Transverse colon (tissue), 4 donors: ENCODE measurements around the gene MDFI. TPM values are rescaled to one million over a fixed set of nuclear protein-coding genes. Genes with fewer than 3 reads are reported as not detected.

Source experiments
- DNase-seq: peaks from one replicate; pipeline ENCODE4 v3.0.0-alpha.2; 2019
- H3K27ac ChIP-seq, 4 donors: fragments of 200-600 bp; sonication (generic); 2 replicates each; pipeline ENCODE4 v1.5.1; 2016 to 2018; ENCODE audit warnings: inconsistent platforms in 4 of 4
- H3K27me3 ChIP-seq: fragments of 200-600 bp; sonication (generic); 2 replicates; pipeline ENCODE4 v1.5.1; 2017; ENCODE audit warnings: inconsistent platforms
- H3K36me3 ChIP-seq, 4 donors: fragments of 200-600 bp; sonication (generic); 2 replicates each; pipeline ENCODE4 v1.5.1; 2017 to 2019; ENCODE audit warnings: inconsistent platforms in 4 of 4
- H3K4me1 ChIP-seq, 4 donors: fragments of 200-600 bp; sonication (generic); 2 replicates each; pipeline ENCODE4 v1.5.1; 2017 to 2020; ENCODE audit warnings: inconsistent platforms in 4 of 4
- H3K4me3 ChIP-seq, 4 donors: fragments of 200-600 bp; sonication (generic); 1 replicate in 1 of 4; 2 replicates in 3 of 4; pipeline versions ENCODE4 v1.5.1 to v1.6.1; 2017 to 2019; ENCODE audit warnings: inconsistent platforms in 4 of 4
- H3K9me3 ChIP-seq, 2 donors: fragments of 200-600 bp; sonication (generic); 2 replicates each; pipeline ENCODE4 v1.5.1; 2017 to 2019; ENCODE audit warnings: inconsistent platforms in 2 of 2
- CTCF ChIP-seq, 5 experiments: fragments of 200-600 bp in 3 of 5; fragments of 450-650 bp in 2 of 5; sonication (generic) in 3 of 5; IDR thresholded peaks; 1 replicate in 2 of 5; 2 replicates in 3 of 5; pipeline ENCODE4 v1.5.1; 2016 to 2017; ENCODE audit warnings: antibody characterized with exemption in 5 of 5, inconsistent platforms in 3 of 5, mild to moderate bottlenecking in 2 of 5, moderate library complexity in 1 of 5
- EP300 ChIP-seq: sonication (generic); formaldehyde crosslinking; IDR thresholded peaks from one replicate; pipeline ENCODE4 v1.6.1; 2017; ENCODE audit warnings: antibody characterized with exemption, low read depth
- POLR2A ChIP-seq: fragments of 450-650 bp; IDR thresholded peaks from one replicate; pipeline ENCODE4 v1.6.1; 2016; ENCODE audit warnings: antibody characterized with exemption, mild to moderate bottlenecking, moderate library complexity
- POLR2AphosphoS5 ChIP-seq, 3 donors: sonication (generic); formaldehyde crosslinking; IDR thresholded peaks; one replicate each; pipeline ENCODE4 v1.6.1; 2016; ENCODE audit warnings: antibody characterized with exemption in 3 of 3
- WGBS, 2 donors: methylation state at CpG; one replicate each; pipeline ENCODE4 v1.1.5; 2018; ENCODE audit warnings: low coverage in 1 of 2; 5-methylcytosine and 5-hydroxymethylcytosine counted together
- in situ Hi-C, 4 donors: fragments of 200-750 bp; cut with MboI; loops; one replicate each; pipeline versions ENCODE4 v1.15.0 to v1.15.1; 2017; ENCODE audit warnings: low sequenced_read_pairs in 3 of 4, low pct_ligation_motif_present in 1 of 4, low pct_unique_long_range_greater_than_20kb in 1 of 4
- intact Hi-C: fragments of 100-400 bp; cut with DNase I; formaldehyde crosslinking; loops from one replicate; pipeline ENCODE4 v1.15.1; 2023; ENCODE audit warnings: low total_unique reads
- total RNA-seq, 4 donors: library from RNA; depleted of rRNA; stranded (reverse); fragments of >200 nt; gene quantifications; one replicate each; pipeline ENCODE4 v1.1.0, GENCODE V29; 2016

The MDFI gene
- total RNA-seq, 4 donors from 2014 or later: 2.1 to 2.2 TPM; not detected in 2

GRCh38 chr6:41645007-41645618, 6.8 kb downstream of the MDFI start:
- H3K9me3 ChIP-seq: no peaks in the 10 kb centered on the region
- in situ Hi-C loops: no loop called here
- H3K36me3 ChIP-seq: no peaks in the 10 kb centered on the region
- no peak overlapping the region for H3K4me3 ChIP-seq
- intact Hi-C loops: no loop called here
- no peak overlapping the region for H3K27ac ChIP-seq
- peaks cover 13% of the 10 kb centered on the region for H3K27me3 ChIP-seq
- DNase-seq: no peak
- 77 to 83% methylated on average over 9 to 12 of the region's 12 CpGs for WGBS, 2 donors
- no peak for TF ChIP-seq CTCF (IDR thresholded peaks at IDR 0.05)
- no peak for TF ChIP-seq POLR2A
- H3K4me1 ChIP-seq: no peaks in the 10 kb centered on the region

DNA sequence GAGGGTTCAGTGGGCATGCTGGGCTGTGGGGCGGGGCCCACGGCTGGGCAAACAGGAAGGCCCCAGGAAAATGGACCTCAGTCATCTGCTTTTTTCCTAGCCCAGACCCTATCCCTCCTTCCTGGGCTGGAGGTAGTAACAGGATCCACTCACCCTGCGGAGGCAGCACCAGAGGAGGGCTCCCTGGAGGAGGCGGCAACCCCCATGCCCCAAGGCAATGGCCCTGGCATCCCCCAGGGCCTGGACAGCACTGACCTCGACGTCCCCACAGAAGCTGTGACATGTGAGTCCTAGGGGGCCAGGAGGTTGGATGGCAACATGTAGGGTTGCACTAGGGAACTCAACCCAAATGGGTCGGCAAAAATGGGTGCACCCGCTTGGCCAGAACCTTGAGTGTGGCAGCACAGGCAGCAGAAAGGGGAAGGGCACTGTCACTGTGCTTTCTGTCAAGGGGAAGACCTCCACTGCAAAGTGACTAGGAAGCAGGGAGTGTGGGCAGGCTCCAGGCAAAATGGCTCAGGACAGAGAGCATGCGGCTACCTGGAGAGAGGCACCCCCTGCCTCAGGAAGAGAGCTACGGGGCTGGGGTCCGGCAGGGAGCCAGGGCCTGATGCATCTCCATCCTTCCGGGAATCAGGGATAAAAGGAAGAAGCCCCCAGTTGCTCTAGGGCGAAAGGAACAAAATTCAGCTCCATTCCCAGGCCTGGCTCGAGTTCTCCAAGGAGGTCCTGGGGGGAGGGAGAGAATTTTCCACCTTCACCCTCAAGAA, 7.9 kb downstream of the MDFI start:
- no peak for DNase-seq
- TF ChIP-seq POLR2A (no peak), CTCF (IDR thresholded peaks at IDR 0.05) (no peak), POLR2AphosphoS5 (IDR thresholded peaks at IDR 0.05) (no peak), EP300 (no peak)
- intact Hi-C loops: no loop called here

GRCh38 chr6:41647061-41647511, 8.8 kb downstream of the MDFI start:
- intact Hi-C loops (no loop called here), in situ Hi-C loops (no loop called here)
- Histone ChIP-seq H3K36me3 (no peaks in the 10 kb centered on the region), H3K4me3 (no peak overlapping the region), H3K27me3 (peaks cover 6% of the 10 kb centered on the region), H3K9me3 (no peaks in the 10 kb centered on the region), H3K27ac (no peak overlapping the region), H3K4me1 (no peaks in the 10 kb centered on the region)
- TF ChIP-seq POLR2A (no peak), EP300 (no peak), POLR2AphosphoS5 (IDR thresholded peaks at IDR 0.05) (no peak), CTCF (IDR thresholded peaks at IDR 0.05) (no peak)
- 81% methylated on average over 9 of the region's 9 CpGs; no CpG with 5 or more reads in 1 of the 2 donors for WGBS, 2 donors
- no peak for DNase-seq

More for the DNA sequence above, 7.9 kb downstream of the MDFI start:
- H3K36me3 ChIP-seq: no peaks in the 10 kb centered on the region
- no peaks in the 10 kb centered on the region for H3K4me1 ChIP-seq
- H3K27me3 ChIP-seq: peaks cover 6% of the 10 kb centered on the region
- WGBS, 2 donors: 86% methylated on average over 12 of the region's 14 CpGs; no CpG with 5 or more reads in 1 of the 2 donors
- H3K9me3 ChIP-seq: no peaks in the 10 kb centered on the region
- in situ Hi-C loops: no loop called here
- H3K27ac ChIP-seq: no peak overlapping the region
- no peak overlapping the region for H3K4me3 ChIP-seq

GRCh38 chr6:41648070-41648585, 9.9 kb downstream of the MDFI start:
- TF ChIP-seq POLR2A (no peak), EP300 (no peak), CTCF (IDR thresholded peaks at IDR 0.05) (no peak), POLR2AphosphoS5 (IDR thresholded peaks at IDR 0.05) (no peak)
- 72 to 90% methylated on average over 2 to 7 of the region's 7 CpGs for WGBS, 2 donors
- intact Hi-C loops: no loop called here
- Histone ChIP-seq H3K4me1 (no peaks in the 10 kb centered on the region), H3K36me3 (no peaks in the 10 kb centered on the region), H3K27ac (no peak overlapping the region), H3K4me3 (no peak overlapping the region), H3K27me3 (peaks cover 9% of the 10 kb centered on the region), H3K9me3 (no peaks in the 10 kb centered on the region)
- in situ Hi-C loops: no loop called here
- DNase-seq: no peak
